TTC549 (cell line): ENCODE measurements around the gene RFFL.

ENCODE experiments used
- FAIRE-seq: peaks from 2 replicates; lab custom pipeline; 2012; peaks lifted over from hg19 to GRCh38; lab: Jason Lieb, UNC

The RFFL gene

DNA sequence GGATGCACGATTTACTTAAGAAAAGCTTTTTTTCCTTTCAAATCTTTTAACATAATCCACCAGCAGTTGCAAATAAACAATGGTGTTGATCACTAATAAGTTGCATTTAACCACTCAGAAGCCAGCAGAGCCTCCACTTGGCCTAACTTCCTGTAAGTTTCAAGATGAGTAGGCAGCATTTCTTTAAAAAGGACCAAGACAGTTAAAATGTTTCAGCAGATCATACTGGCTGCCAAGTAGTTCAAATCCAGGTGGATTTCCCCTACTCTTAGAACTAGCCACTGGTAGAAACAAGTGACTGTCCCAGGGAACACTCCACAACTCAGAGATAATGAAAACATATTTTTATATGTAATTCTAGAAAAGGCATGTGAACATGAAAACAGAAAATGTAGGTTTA is 17.0 kb upstream of the RFFL start:
- FAIRE-seq = no peak

DNA sequence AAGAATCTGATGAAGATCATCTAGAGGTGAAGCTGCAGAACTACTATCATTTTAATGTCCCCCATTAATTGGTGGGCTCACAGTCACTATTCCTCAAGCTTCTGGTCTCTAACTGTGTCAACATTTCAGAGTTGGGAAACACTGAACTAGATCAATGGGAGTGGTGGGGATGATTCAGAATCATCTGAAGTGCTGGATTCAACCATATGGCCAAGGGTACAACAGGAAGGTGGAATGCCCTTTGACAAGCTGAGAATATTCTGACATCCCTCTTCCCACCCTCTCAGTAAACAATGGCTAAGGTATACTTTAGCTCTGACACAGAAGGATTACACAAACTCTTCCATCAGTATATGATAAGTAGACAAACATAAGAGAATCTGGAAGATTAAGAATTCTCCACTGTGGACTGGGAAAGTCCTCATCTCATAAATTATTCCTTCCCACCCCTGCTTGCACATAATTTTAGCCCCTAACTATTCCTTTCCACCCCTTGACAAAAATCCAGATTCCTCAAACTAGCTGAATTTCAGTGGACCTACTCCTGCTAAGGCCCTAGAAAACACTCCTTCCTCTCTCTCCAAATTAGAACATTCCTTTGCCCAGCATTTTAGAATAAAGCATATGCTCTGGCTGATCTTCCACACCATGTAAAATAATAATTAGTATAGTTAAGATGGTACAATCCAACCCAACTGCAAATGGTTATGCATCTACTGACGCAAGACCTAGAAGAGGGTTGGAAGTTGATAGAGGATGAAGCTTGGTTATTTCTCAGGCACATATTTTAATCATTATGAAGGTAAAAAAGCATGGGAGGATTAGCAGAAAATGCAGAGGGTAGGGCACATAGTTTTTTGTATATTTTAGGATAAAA is 16.3 kb upstream of the RFFL start:
- FAIRE-seq = no peak

DNA sequence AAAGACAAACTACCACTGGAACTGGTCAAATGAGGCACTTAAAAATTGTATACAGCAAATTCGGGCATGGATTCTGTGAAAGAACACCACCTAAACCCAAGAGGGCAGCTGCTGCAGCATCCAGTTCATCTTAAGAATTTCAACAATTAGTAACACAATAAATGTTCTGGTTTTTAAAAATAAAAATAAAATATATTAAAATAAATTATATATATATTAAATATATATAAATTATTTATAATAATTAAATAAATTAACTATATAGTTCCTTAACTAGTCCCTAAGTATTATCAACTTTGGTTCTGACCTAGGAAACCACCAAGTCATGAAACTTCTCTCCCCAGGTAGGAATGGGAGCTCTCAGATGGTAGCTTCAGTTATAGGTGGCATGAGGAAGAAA is 13.4 kb upstream of the RFFL start:
- no peak for FAIRE-seq

DNA sequence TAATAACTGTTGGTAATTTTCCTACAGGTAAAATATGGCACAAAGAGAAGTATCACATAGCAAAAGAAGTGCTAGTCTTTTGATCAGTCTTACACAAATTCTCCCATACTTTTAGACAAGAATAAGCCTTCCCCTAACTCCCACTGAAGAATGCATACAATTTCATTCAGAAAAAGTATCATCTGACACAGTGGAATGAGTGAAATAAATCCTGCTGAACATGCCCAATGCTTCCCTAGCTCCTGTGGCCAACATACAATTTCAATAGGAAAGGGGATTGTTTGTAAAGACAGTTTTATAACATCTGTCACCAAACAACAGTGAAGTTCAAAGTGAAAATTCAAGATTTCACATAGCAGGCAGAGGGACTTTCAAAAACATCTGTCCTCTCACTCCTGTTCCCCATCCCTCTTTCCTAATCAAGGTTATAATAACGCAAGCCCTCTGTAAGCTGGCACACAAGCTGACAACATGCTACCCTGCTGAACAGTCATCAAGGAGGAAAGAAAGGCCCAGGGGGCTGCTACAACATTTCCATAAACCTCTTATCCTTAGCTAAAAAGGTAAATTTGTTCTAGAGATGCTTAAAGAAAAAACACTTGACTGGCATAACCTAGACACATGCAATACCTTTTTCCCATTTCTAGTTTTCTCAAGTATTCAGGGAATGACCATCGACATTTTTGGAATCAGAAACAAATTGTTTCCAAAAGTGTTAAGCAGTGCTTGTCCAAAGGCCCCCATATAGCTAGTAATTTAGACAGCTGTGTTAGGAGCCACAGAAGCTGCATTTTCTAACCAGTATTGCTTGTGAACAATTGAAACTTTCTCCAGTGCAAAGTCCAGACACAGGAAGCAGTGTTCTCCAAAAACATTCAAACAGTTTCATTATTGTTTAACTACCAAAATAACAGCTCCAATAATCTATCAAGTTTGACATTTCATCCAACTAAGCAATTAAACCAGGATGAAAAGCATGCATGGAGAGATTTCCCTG is 11.5 kb upstream of the RFFL start:
- FAIRE-seq = no peak

DNA sequence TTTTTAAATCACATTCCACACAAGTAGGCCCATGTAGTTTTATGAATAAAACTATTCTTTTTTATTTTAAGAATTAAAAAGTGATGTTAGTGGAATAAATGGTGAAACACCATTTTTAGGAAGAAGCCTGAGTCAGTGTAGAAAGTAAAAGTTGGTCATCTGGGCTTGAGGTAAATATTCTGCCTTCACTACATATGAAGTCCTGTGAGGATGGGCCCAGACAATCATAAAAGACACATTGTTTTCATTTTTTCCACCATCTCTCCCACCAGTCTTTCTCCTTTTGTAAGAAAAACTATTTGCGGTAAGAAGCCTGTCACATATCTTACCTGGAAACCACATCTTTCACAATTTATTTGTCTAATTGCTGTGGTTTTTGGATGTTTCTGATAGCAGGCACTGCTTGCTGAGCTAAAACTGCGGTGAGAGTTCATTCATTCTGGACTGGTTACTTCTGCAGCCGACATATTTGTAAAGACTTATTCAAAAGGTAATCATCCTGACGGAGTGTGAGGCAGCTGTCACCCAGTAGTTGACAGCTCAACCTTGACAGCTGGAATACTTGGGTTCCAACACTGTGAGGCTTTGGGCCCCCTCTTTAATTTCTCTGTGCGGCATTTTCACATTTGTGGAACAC is 10.6 kb upstream of the RFFL start:
- FAIRE-seq = no peak

DNA sequence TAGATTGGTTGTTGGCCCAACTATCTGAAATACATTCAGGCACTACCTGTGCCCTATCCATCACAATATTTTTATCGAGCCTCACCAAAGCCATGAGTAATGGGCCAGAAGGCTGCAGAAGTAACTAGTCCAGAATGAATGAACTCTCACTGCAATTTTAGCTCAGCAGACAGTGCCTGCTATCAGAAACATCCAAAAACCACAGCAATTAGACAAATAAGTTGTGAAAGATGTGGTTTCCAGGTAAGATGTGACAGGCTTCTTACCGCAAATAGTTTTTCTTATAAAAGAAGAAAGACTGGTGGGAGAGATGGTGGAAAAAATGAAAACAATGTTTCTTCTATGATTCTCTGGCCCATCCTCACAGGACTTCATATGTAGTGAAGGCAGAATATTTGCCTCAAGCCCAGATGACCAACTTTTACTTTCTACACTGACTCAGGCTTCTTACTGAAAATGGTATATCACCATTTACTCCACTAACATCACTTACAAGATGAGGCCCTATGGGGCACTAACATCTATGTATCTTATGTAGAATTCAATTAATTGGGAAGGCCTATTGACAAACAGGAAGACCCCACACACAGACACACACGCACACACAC is 9.8 kb upstream of the RFFL start:
- no peak for FAIRE-seq

DNA sequence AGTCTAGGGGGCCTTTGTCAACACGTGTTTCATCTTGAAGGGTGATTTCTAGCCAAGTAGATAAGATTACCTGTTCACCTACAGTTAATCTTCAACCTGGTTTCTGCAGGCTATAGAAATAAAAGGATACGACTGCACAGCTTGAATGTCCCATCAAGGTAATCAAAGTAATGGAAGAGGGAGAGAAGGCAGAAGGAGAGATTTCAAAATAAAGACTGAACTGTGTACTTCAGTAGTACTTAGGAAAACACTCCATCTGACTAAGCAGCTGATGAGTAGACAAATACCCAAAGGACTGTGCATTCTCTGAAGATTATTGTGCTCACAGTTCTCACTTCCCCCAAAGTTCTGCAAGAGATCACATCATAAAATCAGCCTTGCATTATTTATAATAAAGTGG is 5.8 kb upstream of the RFFL start:
- no peak for FAIRE-seq

DNA sequence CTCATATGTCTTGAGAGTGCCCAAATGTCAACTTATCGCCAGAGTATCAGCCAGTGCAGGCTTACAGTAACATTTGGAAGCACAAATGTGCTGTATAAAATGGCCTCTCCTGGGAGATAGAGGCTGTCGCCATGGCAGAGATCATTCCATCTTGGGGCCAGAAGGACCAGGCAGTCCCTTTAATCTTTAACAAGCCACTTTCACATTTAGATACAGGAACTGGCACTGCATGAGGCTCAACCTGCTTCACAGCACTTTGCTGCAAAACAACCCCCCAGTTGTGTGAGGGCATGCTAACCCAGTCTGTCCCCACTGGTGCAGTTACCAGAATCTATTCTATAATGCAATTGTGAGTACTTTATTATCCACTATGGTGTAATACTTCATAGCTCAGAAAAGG is 4.7 kb upstream of the RFFL start:
- no peak for FAIRE-seq

DNA sequence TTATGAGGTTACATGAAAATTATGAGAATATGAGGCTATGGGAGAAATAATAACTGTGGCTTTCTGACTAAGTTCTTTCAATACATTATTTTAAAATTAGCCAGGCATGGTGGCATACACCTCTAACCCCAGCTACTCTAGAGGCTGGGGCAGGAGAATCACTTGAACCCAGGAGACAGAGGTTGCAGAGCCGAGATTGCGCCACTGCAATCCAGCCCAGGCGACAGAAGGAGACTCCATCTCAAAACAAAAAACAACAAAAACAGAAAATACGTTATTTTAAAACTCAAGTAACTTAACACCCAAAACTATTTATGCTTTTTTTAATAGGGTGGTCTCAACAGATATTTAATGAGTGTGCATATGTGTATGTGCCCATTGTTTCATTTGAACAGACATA is 2.4 kb upstream of the RFFL start:
- FAIRE-seq = no peak

DNA sequence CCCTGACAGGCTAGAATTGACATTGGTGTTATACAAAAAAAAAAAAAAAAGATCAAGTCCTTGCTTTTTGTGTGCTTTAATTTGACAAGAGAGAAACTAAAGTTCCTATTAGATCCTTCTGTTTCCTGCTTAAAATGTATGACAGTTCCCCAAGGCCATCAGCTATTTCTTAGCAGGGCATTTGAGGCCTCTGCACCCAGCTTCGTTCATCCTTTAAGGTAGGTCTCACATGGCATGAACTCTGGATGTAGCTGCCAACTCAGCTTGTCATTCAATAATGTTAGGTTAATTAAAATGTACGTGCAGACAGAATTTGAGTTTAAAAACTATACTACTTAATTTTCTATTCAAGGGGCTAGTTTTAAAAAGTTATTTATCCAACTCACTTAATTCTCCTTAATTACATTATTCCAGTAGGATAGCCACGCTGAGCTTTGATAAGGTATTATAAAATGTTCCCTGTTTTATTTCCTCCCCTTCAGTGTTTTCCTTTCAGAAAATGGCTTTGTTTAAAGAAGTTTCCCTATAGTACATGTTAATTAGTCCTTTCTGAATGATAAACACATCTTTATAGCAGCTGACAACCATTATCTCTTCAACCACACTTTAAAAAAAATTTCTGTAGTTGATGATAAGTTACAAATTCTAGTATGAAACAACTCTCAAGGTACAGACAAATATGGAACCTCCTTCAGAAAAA is 1.2 kb upstream of the RFFL start:
- no peak for FAIRE-seq

DNA sequence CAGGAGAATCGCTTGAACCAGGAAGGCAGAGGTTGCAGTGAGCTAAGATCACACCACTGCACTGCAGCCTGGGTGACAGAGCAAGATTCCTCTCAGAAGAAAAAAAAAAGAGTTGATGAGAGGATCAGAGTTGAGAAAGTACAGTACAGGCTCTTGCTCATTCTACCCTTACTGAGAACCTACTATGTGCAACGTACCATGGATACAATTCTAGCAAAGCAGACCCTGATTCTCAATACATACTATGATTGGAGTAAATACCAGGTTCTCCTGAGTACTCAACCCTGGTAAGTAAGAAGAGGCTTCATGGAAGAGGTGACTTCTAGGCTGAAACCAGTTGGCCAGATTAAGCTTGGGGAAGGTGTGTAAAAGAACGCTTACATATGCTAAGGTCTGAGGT is 1.2 kb downstream of the RFFL start:
- FAIRE-seq = no peak

DNA sequence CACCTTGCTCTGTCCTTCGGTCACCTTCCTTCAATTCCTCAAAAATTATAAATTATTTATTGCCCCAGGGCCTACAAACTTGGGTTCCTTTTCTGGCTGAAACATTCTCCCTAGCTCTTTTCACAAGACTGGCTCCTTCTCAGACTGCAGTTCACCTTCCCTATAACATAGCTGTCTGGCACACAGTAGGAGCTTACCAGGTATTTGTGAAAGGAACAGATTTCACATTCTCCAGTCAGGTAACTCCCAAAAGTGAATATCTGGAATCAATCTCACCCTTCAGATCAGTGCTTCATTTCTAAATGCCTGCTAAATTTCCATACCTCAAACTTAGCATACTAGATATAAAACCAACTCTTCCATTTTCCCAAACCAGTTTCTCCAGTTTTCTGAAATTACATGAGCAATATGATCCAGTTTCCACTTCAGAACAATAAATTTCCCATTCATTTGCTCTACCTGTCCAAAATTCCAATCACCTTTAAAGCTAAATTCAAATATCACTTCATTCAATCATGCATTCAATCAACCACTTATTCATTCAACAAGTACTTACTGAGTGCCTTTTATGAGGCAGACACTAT is 6.1 kb downstream of the RFFL start:
- FAIRE-seq = no peak

DNA sequence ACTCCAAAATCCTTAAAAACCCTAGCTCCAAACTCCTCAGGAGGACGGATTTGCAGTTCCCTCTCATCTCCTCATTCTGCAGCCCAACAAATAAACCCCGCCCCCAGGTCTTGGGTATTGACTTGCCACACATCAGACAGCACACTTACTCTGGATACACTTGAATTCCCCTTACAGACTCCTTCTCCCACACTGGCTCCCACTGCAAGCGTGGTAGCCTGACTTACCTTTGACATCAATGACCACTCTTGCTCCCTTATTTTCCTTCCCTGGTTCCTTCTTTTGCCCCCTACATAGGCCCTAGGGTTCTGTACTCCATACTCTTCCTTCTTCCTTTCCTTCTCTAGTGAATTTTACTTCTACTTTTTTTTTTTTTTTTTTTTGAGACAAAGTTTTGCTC is 7.5 kb downstream of the RFFL start:
- FAIRE-seq = no peak

DNA sequence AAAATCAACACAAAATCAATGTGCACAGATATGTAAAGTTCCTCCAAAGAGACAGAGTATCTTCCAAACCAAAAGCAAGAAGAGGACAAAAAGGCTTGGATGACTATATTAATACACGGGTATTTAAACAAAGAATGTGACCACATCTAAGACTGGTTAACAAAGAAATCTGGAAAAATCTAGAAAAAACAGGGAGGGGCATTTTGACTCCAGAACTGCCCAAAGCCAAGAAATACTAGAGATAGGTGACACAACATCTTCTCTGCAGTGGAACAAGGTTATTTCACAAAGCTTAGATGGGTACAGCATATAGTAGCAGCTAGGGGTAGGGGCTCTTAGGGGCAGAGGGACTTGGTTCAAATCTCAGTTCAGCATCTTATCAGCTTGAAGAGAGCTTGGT is 10.3 kb downstream of the RFFL start:
- no peak for FAIRE-seq

DNA sequence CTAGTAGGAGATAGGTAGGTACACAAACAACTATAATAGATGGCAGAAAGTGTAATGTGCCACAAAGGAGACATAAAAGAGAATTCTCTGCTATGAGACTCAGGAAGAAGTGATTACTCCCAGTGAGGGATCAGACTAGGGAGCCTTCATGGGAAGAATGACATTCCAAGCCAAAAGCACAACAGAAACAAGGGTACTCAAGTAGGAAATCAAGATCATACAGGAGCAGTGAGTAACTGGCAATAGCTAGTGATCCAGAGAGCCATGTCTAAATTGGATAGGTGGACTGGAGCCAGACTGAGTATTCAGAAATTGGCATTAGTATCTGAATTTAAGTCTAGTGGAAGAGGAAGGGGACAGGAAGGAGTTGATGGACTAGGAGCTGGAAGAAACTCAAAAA is 10.7 kb downstream of the RFFL start:
- no peak for FAIRE-seq

DNA sequence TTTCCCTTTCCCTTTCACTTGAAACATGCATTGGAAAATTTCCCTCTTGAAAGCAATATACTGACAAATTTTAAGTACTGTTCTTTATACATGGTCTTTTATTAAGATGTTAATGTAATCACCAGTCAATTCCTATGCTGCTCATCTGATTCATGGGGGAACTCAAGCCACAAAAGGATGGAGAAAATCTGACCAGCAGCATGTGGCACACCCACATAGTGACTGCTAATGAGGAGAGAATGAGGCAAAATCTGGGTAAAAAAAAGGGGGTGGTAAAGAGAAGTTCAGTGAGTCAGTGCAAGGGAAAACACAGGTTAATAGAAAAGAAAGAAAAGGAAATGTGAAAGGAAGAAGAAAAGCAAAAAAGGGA is 11.3 kb downstream of the RFFL start:
- no peak for FAIRE-seq

DNA sequence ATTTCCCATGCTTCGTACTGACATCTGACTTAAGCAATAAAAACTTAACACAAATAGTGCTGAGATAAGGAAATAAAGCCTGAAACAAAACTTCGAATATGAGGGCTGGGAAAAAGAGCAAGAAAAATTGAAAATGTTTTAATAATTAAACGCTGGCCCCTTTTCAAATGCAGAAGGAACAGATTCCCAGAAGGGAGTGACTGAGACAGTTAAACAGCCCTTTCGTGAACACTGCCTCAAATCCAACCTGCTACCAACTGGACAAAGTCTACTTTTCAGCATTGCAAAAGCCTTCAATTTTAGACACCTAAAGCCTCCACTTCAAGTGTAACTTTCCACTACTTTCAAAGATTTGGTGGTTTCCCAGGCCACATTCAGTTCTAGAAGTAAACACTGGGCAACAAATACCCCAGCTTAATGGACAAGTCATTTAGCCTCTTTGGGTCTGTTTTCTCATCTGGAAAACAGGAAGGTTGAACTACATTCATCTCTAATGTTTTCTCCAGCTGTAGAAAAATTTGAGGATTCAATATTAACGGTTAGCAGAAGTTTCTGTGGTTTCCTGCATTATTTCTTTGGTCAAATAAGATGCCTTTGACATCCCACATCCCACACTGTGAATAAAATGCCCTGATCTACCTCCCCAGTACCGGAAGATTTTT is 11.8 kb downstream of the RFFL start:
- no peak for FAIRE-seq

DNA sequence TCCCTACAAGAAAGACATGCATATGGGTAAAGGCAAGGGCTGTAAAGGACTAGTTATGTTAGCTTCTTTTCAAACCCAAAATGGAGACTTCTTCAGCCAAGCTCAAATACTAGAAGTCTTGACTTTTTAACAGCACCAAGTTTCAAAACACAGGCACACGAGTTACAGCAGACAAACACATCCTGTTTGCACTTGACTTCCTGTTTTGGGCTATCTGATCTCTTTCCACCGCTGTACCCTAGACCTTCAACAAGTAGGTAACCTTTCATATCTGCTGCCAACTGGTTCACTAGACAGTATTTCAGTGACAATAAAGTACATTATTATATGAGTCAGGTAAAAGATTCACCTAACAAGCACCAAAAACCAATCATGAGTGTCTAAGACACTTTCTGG is 12.3 kb downstream of the RFFL start:
- FAIRE-seq = no peak

DNA sequence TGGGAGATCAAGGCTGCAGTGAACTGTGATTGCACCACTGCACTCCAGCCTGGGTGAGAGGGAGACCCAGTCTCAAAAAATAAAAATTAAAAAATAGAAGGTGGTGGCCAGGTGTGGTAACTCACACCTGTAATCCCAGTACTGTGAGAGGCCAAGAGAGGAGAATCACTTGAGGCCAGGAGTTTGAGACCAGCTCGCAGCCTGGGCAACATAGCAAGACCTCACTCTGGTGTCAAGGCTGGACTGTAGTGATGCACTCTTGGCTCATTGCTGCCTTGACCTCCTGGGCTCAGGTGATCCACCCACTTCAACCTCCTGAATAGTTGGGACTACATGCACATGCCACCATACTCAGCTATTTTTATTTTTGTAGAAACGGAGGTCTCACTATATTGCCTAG is 13.3 kb downstream of the RFFL start:
- no peak for FAIRE-seq

DNA sequence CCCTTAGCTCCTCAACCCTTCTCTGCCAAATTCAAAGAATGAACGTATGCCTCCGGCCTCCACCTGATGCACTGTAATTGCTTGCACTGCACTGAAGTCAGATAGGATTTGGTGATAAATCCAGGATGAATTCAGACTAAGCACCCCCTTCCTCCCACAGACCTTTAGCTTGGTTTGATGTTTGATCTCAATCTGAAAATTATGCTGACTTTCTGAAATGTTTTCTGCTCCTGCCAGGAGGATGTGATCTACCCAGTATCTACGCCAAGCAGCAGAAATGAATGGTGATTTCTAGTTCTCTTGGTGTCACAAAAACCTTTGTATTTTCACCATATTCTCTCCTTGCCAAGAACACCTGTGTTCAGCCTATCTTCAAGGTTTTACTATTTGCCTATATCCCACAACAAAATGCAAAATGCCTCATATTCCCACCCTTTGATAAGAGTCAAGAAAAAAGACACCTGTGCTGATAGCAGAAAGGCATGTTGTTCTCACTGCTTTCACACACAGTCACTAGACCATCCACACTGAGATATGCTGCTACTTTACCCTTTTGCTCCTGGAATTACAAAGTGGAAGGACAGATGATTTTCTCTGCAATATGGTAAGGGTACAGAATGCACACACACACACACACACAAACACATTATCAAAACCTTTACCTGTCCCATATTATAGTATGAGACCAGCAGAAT is 14.7 kb downstream of the RFFL start:
- FAIRE-seq = no peak
